Measurements from ENCODE around the gene FGF7.
"Not testable (repeated sequence)": the region's sequence is repeated elsewhere in the genome, so short reads cannot be mapped to it uniquely, and the experiment has no call there.

GRCh38 chr15:49478021-49478420 lies 55.0 kb downstream of the FGF7 start:
- TF ChIP-seq POLR2A (IDR thresholded peaks at IDR 0.05) = not testable (repeated sequence)
- TF ChIP-seq, protein P1, sequence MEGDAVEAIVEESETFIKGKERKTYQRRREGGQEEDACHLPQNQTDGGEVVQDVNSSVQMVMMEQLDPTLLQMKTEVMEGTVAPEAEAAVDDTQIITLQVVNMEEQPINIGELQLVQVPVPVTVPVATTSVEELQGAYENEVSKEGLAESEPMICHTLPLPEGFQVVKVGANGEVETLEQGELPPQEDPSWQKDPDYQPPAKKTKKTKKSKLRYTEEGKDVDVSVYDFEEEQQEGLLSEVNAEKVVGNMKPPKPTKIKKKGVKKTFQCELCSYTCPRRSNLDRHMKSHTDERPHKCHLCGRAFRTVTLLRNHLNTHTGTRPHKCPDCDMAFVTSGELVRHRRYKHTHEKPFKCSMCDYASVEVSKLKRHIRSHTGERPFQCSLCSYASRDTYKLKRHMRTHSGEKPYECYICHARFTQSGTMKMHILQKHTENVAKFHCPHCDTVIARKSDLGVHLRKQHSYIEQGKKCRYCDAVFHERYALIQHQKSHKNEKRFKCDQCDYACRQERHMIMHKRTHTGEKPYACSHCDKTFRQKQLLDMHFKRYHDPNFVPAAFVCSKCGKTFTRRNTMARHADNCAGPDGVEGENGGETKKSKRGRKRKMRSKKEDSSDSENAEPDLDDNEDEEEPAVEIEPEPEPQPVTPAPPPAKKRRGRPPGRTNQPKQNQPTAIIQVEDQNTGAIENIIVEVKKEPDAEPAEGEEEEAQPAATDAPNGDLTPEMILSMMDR (IDR thresholded peaks at IDR 0.05) = not testable (repeated sequence)

Data from body of pancreas (tissue), 4 donors.